ENCODE measurements around the gene LCOR. TPM values are rescaled to one million over a fixed set of nuclear protein-coding genes. Genes with fewer than 3 reads are reported as not detected.
"Not testable (repeated sequence)": the region's sequence is repeated elsewhere in the genome, so short reads cannot be mapped to it uniquely, and the experiment has no call there.

The LCOR gene
- total RNA-seq, 1 experiment from 2014 or later = 42.1 TPM

- Histone ChIP-seq H3T11ph (ENCODE audit: low read length) (no peak overlapping the region), H3K79me2 (ENCODE audit: insufficient read depth, low read length) (no peaks in the 10 kb centered on the region), H3K56ac (ENCODE audit: insufficient read length, low read depth, low read length) (no peak overlapping the region), H3K9ac (ENCODE audit: extremely low read depth, insufficient read length, low read length) (no peak overlapping the region), H3K4me2 (ENCODE audit: insufficient read depth, insufficient read length, low read length) (no peak overlapping the region), H2BK12ac (ENCODE audit: insufficient read length, low read depth, low read length) (no peak overlapping the region), H4K91ac (ENCODE audit: insufficient read length, low read depth, low read length) (no peak overlapping the region), H3K27me3 (ENCODE audit: insufficient read depth, low read length) (no peaks in the 10 kb centered on the region), H2BK120ac (ENCODE audit: low read depth, low read length, poor library complexity, severe bottlenecking) (no peak overlapping the region), H2AK5ac (ENCODE audit: insufficient read length, low read length) (no peak overlapping the region), H2BK5ac (ENCODE audit: insufficient read length, low read length) (no peak overlapping the region), H4K5ac (ENCODE audit: insufficient read length, low read depth, low read length) (no peak overlapping the region), H3K18ac (ENCODE audit: insufficient read length, low read depth, low read length) (no peak overlapping the region), H4K8ac (replicated peaks; ENCODE audit: insufficient read length, low read depth, low read length) (no peak overlapping the region), H3K9me3 (ENCODE audit: control insufficient read depth, low read depth, low read length) (no peaks in the 10 kb centered on the region), H3K23ac (ENCODE audit: insufficient read length, low read depth, low read length) (no peak overlapping the region), H3K27ac (ENCODE audit: insufficient read length, low read depth, low read length) (no peak overlapping the region), H3K14ac (ENCODE audit: insufficient read depth, low read length) (no peak overlapping the region), H2BK20ac (ENCODE audit: low read depth, low read length, poor library complexity, severe bottlenecking) (no peak overlapping the region), H3K23me2 (ENCODE audit: insufficient read length, low read depth, low read length, poor library complexity, severe bottlenecking) (no peaks in the 10 kb centered on the region), H4K20me1 (ENCODE audit: control insufficient read depth, insufficient read depth, insufficient read length) (no peaks in the 10 kb centered on the region), H3K79me1 (ENCODE audit: insufficient read depth, low read depth, low read length, poor library complexity, severe bottlenecking) (no peaks in the 10 kb centered on the region), H3K4me1 (ENCODE audit: insufficient read depth, low read length) (no peaks in the 10 kb centered on the region), H2AFZ (ENCODE audit: low read length) (no peak overlapping the region), H3K4ac (ENCODE audit: low read depth, low read length) (no peak overlapping the region), H2BK15ac (ENCODE audit: low read depth, low read length) (no peak overlapping the region)
- no peaks in the 10 kb centered on the region for H3K4me1 Mint-ChIP-seq
- no peak overlapping the region for H3K27ac Mint-ChIP-seq
- no peaks in the 10 kb centered on the region for H3K27me3 Mint-ChIP-seq (ENCODE audit: low read depth)
- no peaks in the 10 kb centered on the region for H3K9me3 Mint-ChIP-seq
- H3K36me3 Mint-ChIP-seq (ENCODE audit: insufficient read depth in 1 of 3, low read depth in 3 of 3) = no peaks in the 10 kb centered on the region
- DNase-seq = no peak
- TF ChIP-seq CTCF (conservative IDR thresholded peaks at IDR 0.05) = no peak
- WGBS (ENCODE audit: extremely low coverage, insufficient read length, low lambda C conversion rate) = no CpG with 5 or more reads among the region's 1 CpG
- no peak overlapping the region for H3K4me3 Mint-ChIP-seq
Observed at GRCh38 chr10:96814264-96814663, 17.8 kb upstream of the LCOR start.

- not testable (repeated sequence) for H2BK20ac ChIP-seq (ENCODE audit: low read depth, low read length, poor library complexity, severe bottlenecking); H3K79me2 ChIP-seq (ENCODE audit: insufficient read depth, low read length); H3K23me2 ChIP-seq (ENCODE audit: insufficient read length, low read depth, low read length, poor library complexity, severe bottlenecking); H2BK15ac ChIP-seq (ENCODE audit: low read depth, low read length); H2AK5ac ChIP-seq (ENCODE audit: insufficient read length, low read length); H3K27ac Mint-ChIP-seq; H2BK120ac ChIP-seq (ENCODE audit: low read depth, low read length, poor library complexity, severe bottlenecking); H4K8ac ChIP-seq (replicated peaks; ENCODE audit: insufficient read length, low read depth, low read length); H4K20me1 ChIP-seq (ENCODE audit: control insufficient read depth, insufficient read depth, insufficient read length); H2AFZ ChIP-seq (ENCODE audit: low read length); H3K14ac ChIP-seq (ENCODE audit: insufficient read depth, low read length); H3K27ac ChIP-seq (ENCODE audit: insufficient read length, low read depth, low read length); H4K5ac ChIP-seq (ENCODE audit: insufficient read length, low read depth, low read length); DNase-seq; H4K91ac ChIP-seq (ENCODE audit: insufficient read length, low read depth, low read length); H3K4me3 Mint-ChIP-seq; H3K23ac ChIP-seq (ENCODE audit: insufficient read length, low read depth, low read length); H3K9me3 Mint-ChIP-seq; H3K27me3 Mint-ChIP-seq (ENCODE audit: low read depth); H3K27me3 ChIP-seq (ENCODE audit: insufficient read depth, low read length); H3K36me3 Mint-ChIP-seq (ENCODE audit: insufficient read depth in 1 of 3, low read depth in 3 of 3); H3K56ac ChIP-seq (ENCODE audit: insufficient read length, low read depth, low read length); H3T11ph ChIP-seq (ENCODE audit: low read length); H3K4me2 ChIP-seq (ENCODE audit: insufficient read depth, insufficient read length, low read length); H3K4me1 ChIP-seq (ENCODE audit: insufficient read depth, low read length); H3K9ac ChIP-seq (ENCODE audit: extremely low read depth, insufficient read length, low read length); H3K18ac ChIP-seq (ENCODE audit: insufficient read length, low read depth, low read length); H3K4ac ChIP-seq (ENCODE audit: low read depth, low read length); H3K79me1 ChIP-seq (ENCODE audit: insufficient read depth, low read depth, low read length, poor library complexity, severe bottlenecking); H3K4me1 Mint-ChIP-seq; H2BK12ac ChIP-seq (ENCODE audit: insufficient read length, low read depth, low read length); H2BK5ac ChIP-seq (ENCODE audit: insufficient read length, low read length); H3K9me3 ChIP-seq (ENCODE audit: control insufficient read depth, low read depth, low read length)
- no CpG with 5 or more reads among the region's 12 CpGs for WGBS (ENCODE audit: extremely low coverage, insufficient read length, low lambda C conversion rate)
Observed at GRCh38 chr10:96818971-96819370, 13.1 kb upstream of the LCOR start.

All from H9 (cell line).